HG02970 (cell line): ENCODE results near the gene PIK3AP1.

Experiments used
- ATAC-seq: cut with Tn5 transposase; IDR thresholded peaks from one replicate; pipeline ENCODE4 v1.9.1; 2021; ENCODE audit warnings: mild to moderate bottlenecking, moderate library complexity, moderate number of reproducible peaks; ENCODE audit not compliant: unreplicated experiment, low FRiP score

The PIK3AP1 gene

GRCh38 chr10:96724621-96725020 lies 4.3 kb upstream of the PIK3AP1 start:
- ATAC-seq: no peak

GRCh38 chr10:96721207-96721572 lies 876 bp upstream of the PIK3AP1 start:
- ATAC-seq: no peak

- peak; percentile 38 for ATAC-seq
Measured at GRCh38 chr10:96719850-96720421, 378 bp downstream of the PIK3AP1 start.

GRCh38 chr10:96719200-96719599 lies 1.1 kb downstream of the PIK3AP1 start:
- ATAC-seq: no peak

- no peak for ATAC-seq
Measured at GRCh38 chr10:96718304-96718990, 1.9 kb downstream of the PIK3AP1 start.

GRCh38 chr10:96716390-96716789 lies 3.9 kb downstream of the PIK3AP1 start:
- no peak for ATAC-seq

GRCh38 chr10:96714746-96715255 lies 5.5 kb downstream of the PIK3AP1 start:
- no peak for ATAC-seq

GRCh38 chr10:96714031-96714590 lies 6.2 kb downstream of the PIK3AP1 start:
- ATAC-seq: no peak

GRCh38 chr10:96712662-96713271 lies 7.5 kb downstream of the PIK3AP1 start:
- ATAC-seq: no peak

- ATAC-seq: no peak
Measured at GRCh38 chr10:96711048-96711728, 9.1 kb downstream of the PIK3AP1 start.

GRCh38 chr10:96709525-96709924 lies 10.8 kb downstream of the PIK3AP1 start:
- no peak for ATAC-seq

GRCh38 chr10:96708996-96709395 lies 11.3 kb downstream of the PIK3AP1 start:
- no peak for ATAC-seq

GRCh38 chr10:96708456-96708855 lies 11.9 kb downstream of the PIK3AP1 start:
- ATAC-seq: no peak

- ATAC-seq: no peak
Measured at GRCh38 chr10:96706331-96706853, 13.9 kb downstream of the PIK3AP1 start.

GRCh38 chr10:96705134-96705533 lies 15.2 kb downstream of the PIK3AP1 start:
- no peak for ATAC-seq

GRCh38 chr10:96704563-96704962 lies 15.8 kb downstream of the PIK3AP1 start:
- ATAC-seq: no peak

GRCh38 chr10:96703358-96703757 lies 17.0 kb downstream of the PIK3AP1 start:
- ATAC-seq: no peak

GRCh38 chr10:96701265-96701664 lies 19.0 kb downstream of the PIK3AP1 start:
- no peak for ATAC-seq

GRCh38 chr10:96700374-96701099 lies 19.8 kb downstream of the PIK3AP1 start:
- peak; percentile 54 for ATAC-seq

- ATAC-seq: no peak
Measured at GRCh38 chr10:96699613-96700012, 20.7 kb downstream of the PIK3AP1 start.
